Anterior cingulate cortex (tissue), 58 donors: Measurements from ENCODE around the gene GUCY2D.
A peak's percentile ranks its signal among the peaks of the same experiment; 100 is the strongest.
"Not testable (repeated sequence)": the region's sequence is repeated elsewhere in the genome, so short reads cannot be mapped to it uniquely, and the experiment has no call there.

Experiments
- DNase-seq, 58 donors: peaks; one replicate each; lab custom pipeline; 2025; lab: John Stamatoyannopoulos, UW

GUCY2D gene

DNA sequence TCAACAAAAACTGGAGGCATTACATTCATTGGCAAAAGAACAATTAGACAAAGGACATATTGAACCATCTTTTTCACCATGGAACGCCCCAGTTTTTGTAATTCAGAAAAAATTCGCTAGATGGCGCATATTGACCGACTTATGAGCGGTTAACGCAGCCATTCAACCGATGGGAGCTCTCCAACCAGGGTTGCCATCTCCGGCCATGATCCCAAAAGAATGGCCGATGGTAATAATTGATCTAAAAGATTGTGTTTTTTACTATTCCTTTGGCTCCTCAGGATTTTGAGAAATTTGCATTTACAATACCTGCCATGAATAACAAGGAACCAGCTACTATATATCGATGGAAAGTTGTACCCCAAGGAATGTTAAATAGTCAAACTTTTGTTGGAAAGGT, 57.9 kb downstream of the GUCY2D start:
- peak in 30 of 58 donors; percentile 3 to 79 (median 38) for DNase-seq

GRCh38 chr17:8061851-8062250, 59.4 kb downstream of the GUCY2D start:
- not testable (repeated sequence) for DNase-seq

- DNase-seq = no peak
Measured at GRCh38 chr17:8062435-8062806, 60.0 kb downstream of the GUCY2D start.

DNA sequence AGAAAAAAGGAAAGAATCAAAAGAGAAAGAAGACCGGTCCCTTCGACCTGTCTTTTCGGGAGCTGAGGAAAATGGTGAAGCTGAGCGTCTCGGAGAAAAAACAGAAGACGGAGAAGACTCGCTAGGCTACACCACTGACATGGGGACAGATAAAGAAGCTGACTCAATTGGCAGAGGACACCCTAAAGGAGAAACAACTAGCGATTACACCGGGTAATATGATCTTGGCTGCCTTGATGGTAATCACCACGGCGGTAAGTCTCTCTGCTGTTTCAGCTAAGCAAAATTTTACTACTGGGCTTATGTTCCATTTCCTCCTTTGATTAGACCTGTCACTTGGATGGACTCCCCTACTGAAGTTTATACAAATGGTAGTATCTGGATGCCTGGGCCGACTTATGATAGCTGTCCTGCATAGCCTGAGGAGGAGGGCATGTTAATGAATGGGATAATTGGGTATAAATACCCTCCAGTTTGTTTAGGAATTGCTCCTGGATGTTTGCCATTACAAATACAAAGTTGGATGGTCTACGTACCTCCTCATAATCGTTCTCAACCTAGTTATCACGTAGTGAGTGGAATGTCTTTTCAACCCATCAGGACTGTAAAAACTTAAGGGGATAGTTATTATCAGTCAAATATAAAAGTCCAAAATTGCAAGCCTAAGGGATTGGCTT, 60.5 kb downstream of the GUCY2D start:
- no peak for DNase-seq

DNA sequence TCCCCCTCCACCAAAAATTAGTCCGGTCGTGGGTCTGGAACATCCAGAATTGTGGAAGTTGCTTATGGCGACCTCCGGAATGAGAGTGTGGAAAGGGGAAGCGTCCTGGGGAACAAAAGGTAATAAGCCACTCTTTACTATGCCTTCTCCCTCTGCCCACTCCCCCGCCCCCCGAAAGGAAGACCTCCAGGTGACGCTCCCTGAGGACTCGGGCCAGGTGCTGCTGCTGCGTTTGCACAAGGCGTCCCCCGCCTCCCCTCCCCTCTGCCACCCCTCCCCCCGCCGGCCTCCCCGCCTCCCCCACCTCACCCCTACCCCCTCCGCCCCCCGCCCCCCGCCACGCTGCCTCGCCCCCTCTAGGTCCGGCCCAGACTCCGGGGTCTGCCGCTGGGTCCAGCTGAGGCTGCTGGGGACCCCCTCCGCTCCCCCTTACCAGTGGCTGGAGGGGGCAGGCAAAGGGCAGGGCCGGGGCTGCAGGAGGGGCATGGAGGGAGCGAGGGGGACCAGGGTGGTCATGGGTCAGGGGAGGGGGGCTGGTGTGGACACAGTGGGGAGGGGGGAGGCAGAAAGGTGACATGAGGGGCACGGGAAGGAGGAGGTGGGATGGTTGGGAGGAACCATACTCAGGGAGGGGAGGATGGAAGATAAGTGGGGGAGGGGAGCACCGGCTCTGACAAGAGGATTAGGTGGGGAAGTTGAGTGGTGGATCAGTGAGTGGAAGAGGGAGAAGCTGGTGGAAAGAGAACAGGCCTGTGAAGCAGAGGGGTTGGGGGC, 61.5 kb downstream of the GUCY2D start:
- DNase-seq = no peak

DNA sequence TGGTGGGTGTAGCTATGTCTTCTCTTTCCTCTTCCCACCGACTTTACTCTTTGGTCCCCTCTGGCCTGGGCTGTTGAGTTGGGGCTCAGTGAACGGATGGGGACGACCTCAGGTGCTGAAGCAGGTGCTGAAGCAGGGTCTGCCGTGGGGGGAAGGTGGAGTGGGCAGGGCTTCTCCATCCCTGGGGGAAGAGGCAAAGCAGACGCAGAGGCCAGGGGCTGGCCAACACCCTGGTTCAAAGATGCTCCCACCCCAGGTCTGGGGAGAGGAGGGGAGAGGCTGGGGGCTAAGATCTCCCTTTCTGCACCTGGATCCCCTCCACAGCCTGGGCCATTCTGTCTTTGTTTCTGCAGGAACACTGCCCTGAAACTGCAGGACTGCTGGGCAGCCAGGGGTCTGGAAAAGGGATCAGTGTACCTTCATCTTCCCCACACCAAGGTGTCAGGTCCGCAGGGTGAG, 62.2 kb downstream of the GUCY2D start:
- no peak for DNase-seq

DNA sequence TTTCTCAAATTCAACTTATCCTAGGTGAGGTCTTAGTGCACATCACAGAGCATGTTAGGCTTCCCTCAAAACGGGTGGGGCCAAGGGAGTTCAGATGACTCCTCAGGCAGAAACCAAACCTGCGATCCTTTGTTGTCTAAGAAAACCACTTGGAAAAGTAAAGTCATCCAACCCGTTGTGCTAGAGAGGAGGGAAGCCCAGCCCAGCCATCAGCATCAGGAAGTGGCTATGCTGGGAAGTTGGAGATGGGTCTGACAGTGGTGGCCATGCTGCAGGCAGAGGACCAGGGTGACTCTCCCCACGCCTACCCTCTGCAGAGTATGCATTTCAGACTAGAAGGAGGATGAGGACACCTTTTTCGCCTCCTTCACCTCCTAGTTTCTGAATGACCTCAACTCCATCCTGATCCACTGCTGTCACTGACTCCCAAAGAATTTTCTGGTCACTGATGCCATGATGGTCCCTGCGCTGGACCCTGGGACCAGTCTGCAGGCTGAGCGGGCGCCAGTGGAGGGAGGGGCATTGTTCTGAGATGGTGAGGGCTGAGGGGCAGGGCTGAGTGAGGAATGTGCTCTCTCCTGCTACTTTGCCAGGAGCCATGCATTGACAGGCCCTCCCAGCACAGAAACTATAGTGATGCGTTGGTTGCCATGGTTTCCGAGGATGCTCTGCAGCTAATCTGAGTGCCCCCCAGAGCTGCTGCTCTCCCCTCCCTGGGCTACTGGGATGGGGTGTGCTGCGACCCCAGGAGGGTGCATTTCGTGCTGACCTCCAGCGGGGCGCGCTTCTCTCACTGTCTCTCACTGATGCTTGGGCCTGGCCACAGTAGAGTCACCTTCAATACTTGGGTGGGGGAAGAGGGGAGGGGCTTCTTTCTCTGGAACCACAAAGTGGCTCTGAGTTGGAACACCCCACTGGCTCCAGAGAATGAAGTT, 64.7 kb downstream of the GUCY2D start:
- no peak for DNase-seq

GRCh38 chr17:8067806-8068205, 65.4 kb downstream of the GUCY2D start:
- no peak for DNase-seq

DNA sequence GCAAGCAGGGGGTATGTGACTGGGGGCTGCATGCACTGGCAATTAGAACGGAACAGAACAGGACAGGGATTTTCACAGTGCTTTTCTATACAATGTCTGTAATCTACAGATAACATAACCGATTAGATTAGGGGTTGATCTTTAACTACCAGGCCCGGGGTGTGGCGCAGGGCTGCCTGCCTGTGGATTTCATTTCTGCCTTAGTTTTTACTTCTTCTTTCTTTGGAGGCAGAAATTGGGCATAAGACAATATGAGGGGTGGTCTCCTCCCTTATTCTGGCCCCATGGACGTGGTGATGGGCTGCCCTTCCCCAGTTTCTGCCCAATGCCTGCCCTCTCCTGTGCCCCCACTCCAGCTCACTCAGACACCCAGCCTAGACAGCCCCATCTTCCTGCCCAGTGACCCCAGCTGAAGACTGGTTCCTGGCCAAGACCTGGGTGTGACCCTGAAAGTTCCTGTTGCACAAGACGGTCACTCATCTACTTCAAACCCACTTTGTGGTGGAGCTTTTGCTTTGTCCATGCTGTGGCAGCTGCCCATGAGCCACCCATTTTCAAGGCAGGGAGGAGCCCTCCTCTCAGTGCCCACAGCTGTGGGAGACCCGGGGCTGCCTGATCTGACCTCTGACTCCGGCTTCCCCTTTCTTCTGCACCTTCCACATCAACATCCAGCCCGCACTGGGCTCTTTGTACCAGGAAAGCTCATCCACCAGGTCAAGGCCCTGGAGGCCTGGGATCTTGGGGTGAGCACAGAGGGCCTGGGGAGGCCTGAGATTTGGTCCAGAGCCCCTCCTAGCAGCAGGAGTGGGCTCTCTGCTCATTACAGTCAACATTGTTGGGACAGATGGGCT, 66.5 kb downstream of the GUCY2D start:
- peak in 1 of 58 donors; percentile 7 for DNase-seq

DNA sequence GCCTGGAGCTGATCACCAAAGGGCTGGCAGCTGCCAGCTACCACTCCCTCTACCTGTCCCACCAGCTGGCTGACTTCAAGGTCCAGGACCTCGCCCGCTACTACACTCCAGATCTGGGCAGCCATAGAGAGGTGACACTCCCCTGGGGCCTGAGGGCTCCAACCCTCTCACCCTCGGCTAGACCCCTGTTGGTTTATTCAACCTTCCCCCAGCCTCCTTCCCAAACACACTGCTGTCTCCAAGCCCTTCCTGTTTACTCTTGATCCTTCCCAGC, 67.1 kb downstream of the GUCY2D start:
- DNase-seq = no peak
